Upper lobe of left lung (tissue), 6 donors: ENCODE results near the gene PKNOX1. TPM values are rescaled to one million over a fixed set of nuclear protein-coding genes. Genes with fewer than 3 reads are reported as not detected.

Experiments
- ATAC-seq, 2 donors: fragments of 200-7000 bp; cut with Tn5 transposase; one replicate each; pipeline ENCODE4 v1.9.1; 2022; ENCODE audit warnings: mild to moderate bottlenecking in 2 of 2, moderate library complexity in 2 of 2; ENCODE audit not compliant: low FRiP score in 2 of 2
- DNase-seq, 2 donors: peaks; one replicate each; pipeline ENCODE4 v3.0.0-alpha.2; 2019 to 2020
- H3K27ac ChIP-seq, 4 donors: fragments of 200-600 bp; sonication (generic); one replicate each; pipeline ENCODE4 v1.5.1; 2016 to 2019
- H3K27me3 ChIP-seq, 4 donors: fragments of 200-600 bp; sonication (generic); one replicate each; pipeline ENCODE4 v1.5.1; 2017 to 2019
- H3K36me3 ChIP-seq, 4 donors: fragments of 200-600 bp; sonication (generic); one replicate each; pipeline ENCODE4 v1.5.1; 2016 to 2019
- H3K4me1 ChIP-seq, 4 donors: fragments of 200-600 bp; sonication (generic); one replicate each; pipeline ENCODE4 v1.5.1; 2018 to 2019
- H3K4me3 ChIP-seq, 4 donors: fragments of 200-600 bp; sonication (generic); one replicate each; pipeline ENCODE4 v1.5.1; 2017 to 2019; ENCODE audit warnings: mild to moderate bottlenecking in 2 of 4, moderate library complexity in 1 of 4
- H3K9me3 ChIP-seq, 4 donors: fragments of 200-600 bp; sonication (generic); one replicate each; pipeline ENCODE4 v1.5.1; 2018 to 2019
- EP300 ChIP-seq, 4 donors: sonication (generic); formaldehyde crosslinking; IDR thresholded peaks; one replicate each; pipeline ENCODE4 v1.5.1; 2017; ENCODE audit warnings: antibody characterized with exemption in 4 of 4, control low read depth in 2 of 4
- POLR2A ChIP-seq, 4 donors: fragments of 450-650 bp; IDR thresholded peaks; one replicate each; pipeline ENCODE4 v1.5.1; 2016 to 2017; ENCODE audit warnings: antibody characterized with exemption in 4 of 4, mild to moderate bottlenecking in 2 of 4
- POLR2AphosphoS5 ChIP-seq, 2 donors: sonication (generic); formaldehyde crosslinking; IDR thresholded peaks; one replicate each; pipeline ENCODE4 v1.5.1; 2017; ENCODE audit warnings: antibody characterized with exemption in 2 of 2
- WGBS, 2 donors: methylation state at CpG; one replicate each; pipeline ENCODE4 v1.1.5; 2017 to 2018; 5-methylcytosine and 5-hydroxymethylcytosine counted together
- total RNA-seq, 6 donors: library from RNA; depleted of rRNA in 4 of 6; stranded (reverse); fragments of >200 nt in 4 of 6; gene quantifications; one replicate each; pipeline versions ENCODE4 v1.1.0 to v1.2.1, GENCODE V29; 2016 to 2021
- TF ChIP-seq, protein P1 (sequence below), 6 experiments: fragments of 450-650 bp in 4 of 6; fragments of 200-600 bp in 2 of 6; sonication (generic) in 2 of 6; IDR thresholded peaks; one replicate each; pipeline ENCODE4 v1.5.1; 2016 to 2019; ENCODE audit warnings: antibody characterized with exemption in 6 of 6
- donor health status: DM: no; HTN: no; CAD: no; lungs with moderate emphysema.
- donor health status: DM: no; HTN: yes; CAD: no; lungs with severe emphysema.

Gene PKNOX1
- total RNA-seq, 6 donors from 2014 or later: 9.7 to 54.5 (median 11.5) TPM

DNA sequence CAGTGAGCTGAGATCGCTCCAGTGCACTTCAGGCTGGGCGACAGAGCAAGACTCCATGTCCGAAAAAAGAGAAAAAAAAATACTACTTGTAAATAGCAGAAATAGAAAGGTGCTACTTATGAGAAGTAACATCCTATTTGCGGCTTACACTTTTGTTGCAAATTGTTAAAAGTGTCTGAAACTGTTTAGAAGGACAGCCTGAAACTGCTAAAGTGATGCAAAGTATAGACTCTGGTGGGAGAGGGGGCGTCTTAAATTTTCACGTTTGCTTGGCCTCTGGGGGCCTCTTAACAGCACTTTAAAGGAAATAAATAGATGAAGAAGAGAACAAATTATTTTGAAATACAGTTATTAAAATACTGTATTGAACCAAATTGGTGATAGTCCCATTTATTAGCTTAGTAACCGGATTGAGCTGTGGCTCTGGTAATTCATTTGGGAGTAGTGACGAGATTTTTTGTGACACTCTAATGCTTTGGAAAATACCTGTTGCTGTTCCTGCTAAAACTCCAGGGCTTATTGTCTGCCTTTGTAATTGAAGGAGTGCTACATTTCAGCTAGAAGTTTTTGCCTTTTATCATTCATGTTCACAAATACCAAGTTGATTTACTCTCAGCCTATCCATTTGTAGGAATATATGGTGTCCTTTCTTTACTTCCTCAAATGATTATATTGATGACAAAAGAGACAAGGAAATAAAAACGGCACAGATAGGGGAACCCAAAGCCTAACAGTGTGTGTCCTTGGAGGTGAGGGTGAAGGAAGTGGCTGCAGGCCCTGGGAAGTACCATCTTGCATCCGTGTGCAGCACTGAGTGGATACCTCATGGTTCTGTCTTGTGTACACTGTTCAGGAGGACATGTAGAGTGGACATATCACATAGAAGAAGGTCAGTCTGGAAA lies 6.2 kb downstream of the PKNOX1 start:
- 78 to 81% methylated on average over 10 of the region's 10 CpGs for WGBS, 2 donors
- Histone ChIP-seq H3K9me3 (no peaks in the 10 kb centered on the region), H3K27ac (no peak overlapping the region), H3K4me3 (no peak overlapping the region), H3K36me3 (peaks cover 0 to 5% (median 0%) of the 10 kb centered on the region in 4 donors), H3K4me1 (peaks cover 6 to 20% (median 15%) of the 10 kb centered on the region in 4 donors), H3K27me3 (no peaks in the 10 kb centered on the region)
- ATAC-seq (no peak), DNase-seq (no peak)
- TF ChIP-seq POLR2A (IDR thresholded peaks at IDR 0.05) (no peak), EP300 (IDR thresholded peaks at IDR 0.05) (no peak)
- TF ChIP-seq, protein P1, sequence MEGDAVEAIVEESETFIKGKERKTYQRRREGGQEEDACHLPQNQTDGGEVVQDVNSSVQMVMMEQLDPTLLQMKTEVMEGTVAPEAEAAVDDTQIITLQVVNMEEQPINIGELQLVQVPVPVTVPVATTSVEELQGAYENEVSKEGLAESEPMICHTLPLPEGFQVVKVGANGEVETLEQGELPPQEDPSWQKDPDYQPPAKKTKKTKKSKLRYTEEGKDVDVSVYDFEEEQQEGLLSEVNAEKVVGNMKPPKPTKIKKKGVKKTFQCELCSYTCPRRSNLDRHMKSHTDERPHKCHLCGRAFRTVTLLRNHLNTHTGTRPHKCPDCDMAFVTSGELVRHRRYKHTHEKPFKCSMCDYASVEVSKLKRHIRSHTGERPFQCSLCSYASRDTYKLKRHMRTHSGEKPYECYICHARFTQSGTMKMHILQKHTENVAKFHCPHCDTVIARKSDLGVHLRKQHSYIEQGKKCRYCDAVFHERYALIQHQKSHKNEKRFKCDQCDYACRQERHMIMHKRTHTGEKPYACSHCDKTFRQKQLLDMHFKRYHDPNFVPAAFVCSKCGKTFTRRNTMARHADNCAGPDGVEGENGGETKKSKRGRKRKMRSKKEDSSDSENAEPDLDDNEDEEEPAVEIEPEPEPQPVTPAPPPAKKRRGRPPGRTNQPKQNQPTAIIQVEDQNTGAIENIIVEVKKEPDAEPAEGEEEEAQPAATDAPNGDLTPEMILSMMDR (IDR thresholded peaks at IDR 0.05): no peak

- ATAC-seq (no peak), DNase-seq (no peak)
- WGBS, 2 donors: 84 to 95% methylated on average over 5 of the region's 5 CpGs
- H3K4me3 ChIP-seq: no peak overlapping the region
- H3K27me3 ChIP-seq: no peaks in the 10 kb centered on the region
- no peak overlapping the region for H3K27ac ChIP-seq
- TF ChIP-seq POLR2AphosphoS5 (IDR thresholded peaks at IDR 0.05): no peak
- H3K36me3 ChIP-seq: peaks cover 0 to 5% (median 0%) of the 10 kb centered on the region in 4 donors
- no peaks in the 10 kb centered on the region for H3K9me3 ChIP-seq
- peaks cover 3 to 14% (median 11%) of the 10 kb centered on the region in 4 donors for H3K4me1 ChIP-seq
These were observed 6.8 kb downstream of the PKNOX1 start for GRCh38 chr21:42981214-42981523.

DNA sequence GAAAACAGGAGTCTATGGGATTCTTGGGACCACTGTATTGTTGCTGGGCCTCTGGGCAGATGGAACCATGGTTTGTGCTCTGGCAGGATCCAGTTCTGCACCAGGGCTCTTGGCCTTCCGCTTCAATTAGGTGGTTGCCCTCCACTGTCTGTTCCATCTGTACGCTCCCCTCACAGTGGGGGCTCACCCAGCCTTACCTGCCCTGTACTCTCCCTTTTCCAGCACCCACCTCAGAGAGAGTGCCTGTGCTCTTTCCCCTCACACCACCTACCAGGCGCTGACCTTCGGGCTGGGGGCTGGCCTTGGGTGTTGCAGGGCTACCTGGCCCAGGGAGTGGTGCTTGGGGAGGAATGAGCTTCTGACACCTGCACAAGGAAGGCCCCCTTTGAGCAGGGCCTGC lies 7.5 kb downstream of the PKNOX1 start:
- no peak for DNase-seq
- Histone ChIP-seq H3K27me3 (no peaks in the 10 kb centered on the region), H3K4me1 (peaks cover 0 to 9% (median 7%) of the 10 kb centered on the region in 4 donors), H3K36me3 (peaks cover 0 to 5% (median 0%) of the 10 kb centered on the region in 4 donors), H3K9me3 (no peaks in the 10 kb centered on the region), H3K4me3 (no peak overlapping the region), H3K27ac (no peak overlapping the region)
- 97 to 99% methylated on average over 4 of the region's 4 CpGs for WGBS, 2 donors
- TF ChIP-seq POLR2A (IDR thresholded peaks at IDR 0.05) (no peak), POLR2AphosphoS5 (IDR thresholded peaks at IDR 0.05) (no peak), EP300 (IDR thresholded peaks at IDR 0.05) (no peak)
- TF ChIP-seq, protein P1 (IDR thresholded peaks at IDR 0.05): no peak
- peak in 1 of 2 donors; percentile 66 for ATAC-seq

- ATAC-seq: no peak
- H3K9me3 ChIP-seq: no peaks in the 10 kb centered on the region
- no peak overlapping the region for H3K27ac ChIP-seq
- TF ChIP-seq POLR2AphosphoS5 (IDR thresholded peaks at IDR 0.05) (no peak), POLR2A (IDR thresholded peaks at IDR 0.05) (no peak), EP300 (IDR thresholded peaks at IDR 0.05) (no peak)
- TF ChIP-seq, protein P1 (IDR thresholded peaks at IDR 0.05): no peak
- WGBS, 2 donors: 80 to 83% methylated on average over 2 of the region's 2 CpGs
- no peak overlapping the region for H3K4me3 ChIP-seq
- peaks cover 0 to 5% (median 0%) of the 10 kb centered on the region in 4 donors for H3K36me3 ChIP-seq
- no peak for DNase-seq
- peaks cover 0 to 9% (median 6%) of the 10 kb centered on the region in 4 donors for H3K4me1 ChIP-seq
- H3K27me3 ChIP-seq: no peaks in the 10 kb centered on the region
These were observed 8.7 kb downstream of the PKNOX1 start for GRCh38 chr21:42983103-42983502.

- no peak overlapping the region for H3K4me3 ChIP-seq
- DNase-seq: no peak
- H3K9me3 ChIP-seq: no peaks in the 10 kb centered on the region
- TF ChIP-seq POLR2A (IDR thresholded peaks at IDR 0.05) (no peak), POLR2AphosphoS5 (IDR thresholded peaks at IDR 0.05) (no peak), EP300 (IDR thresholded peaks at IDR 0.05) (no peak)
- TF ChIP-seq, protein P1 (IDR thresholded peaks at IDR 0.05): no peak
- peaks cover 0 to 4% (median 0%) of the 10 kb centered on the region in 4 donors for H3K36me3 ChIP-seq
- H3K4me1 ChIP-seq: peaks cover 0 to 9% (median 6%) of the 10 kb centered on the region in 4 donors
- ATAC-seq: no peak
- H3K27me3 ChIP-seq: no peaks in the 10 kb centered on the region
- WGBS, 2 donors: 82 to 87% methylated on average over 5 of the region's 5 CpGs
- no peak overlapping the region for H3K27ac ChIP-seq
These were observed 9.5 kb downstream of the PKNOX1 start for GRCh38 chr21:42983869-42984268.
